Breast epithelium (tissue), 4 donors: ENCODE measurements around the gene PLCH2. TPM values are rescaled to one million over a fixed set of nuclear protein-coding genes. Genes with fewer than 3 reads are reported as not detected.
A peak's percentile ranks its signal among the peaks of the same experiment; 100 is the strongest.

Experiments
- DNase-seq, 2 donors: peaks; one replicate each; pipeline ENCODE4 v3.0.0-alpha.2; 2019; ENCODE audit warnings: low spot score in 2 of 2
- H3K27ac ChIP-seq, 2 donors: fragments of 200-600 bp; sonication (generic) in 1 of 2; one replicate each; pipeline ENCODE4 v1.5.1; 2016 to 2019; ENCODE audit warnings: mild to moderate bottlenecking in 1 of 2
- H3K27me3 ChIP-seq, 2 donors: fragments of 200-600 bp; sonication (generic) in 1 of 2; one replicate each; pipeline versions ENCODE4 v1.5.1 to v1.6.0; 2017 to 2019; ENCODE audit warnings: control low read depth in 1 of 2, mild to moderate bottlenecking in 1 of 2
- H3K36me3 ChIP-seq: fragments of 200-600 bp; one replicate; pipeline ENCODE4 v1.5.1; 2019
- H3K4me1 ChIP-seq, 2 donors: fragments of 200-600 bp; sonication (generic); one replicate each; pipeline ENCODE4 v1.5.1; 2016 to 2019; ENCODE audit warnings: control low read depth in 1 of 2
- H3K4me3 ChIP-seq, 3 donors: fragments of 200-600 bp; sonication (generic); 1 replicate in 2 of 3; 2 replicates in 1 of 3; pipeline ENCODE4 v1.5.1; 2016 to 2019; ENCODE audit warnings: mild to moderate bottlenecking in 3 of 3, moderate library complexity in 2 of 3
- H3K9me3 ChIP-seq, 2 donors: fragments of 200-600 bp; sonication (generic) in 1 of 2; one replicate each; pipeline ENCODE4 v1.5.1; 2016 to 2019; ENCODE audit warnings: control low read depth in 1 of 2
- CTCF ChIP-seq, 3 donors: fragments of 450-650 bp; IDR thresholded peaks; one replicate each; pipeline ENCODE4 v1.5.1; 2016 to 2017; ENCODE audit warnings: antibody characterized with exemption in 3 of 3, mild to moderate bottlenecking in 3 of 3, moderate library complexity in 3 of 3
- POLR2A ChIP-seq: fragments of 450-650 bp; IDR thresholded peaks from one replicate; pipeline ENCODE4 v1.6.1; 2016; ENCODE audit warnings: antibody characterized with exemption, mild to moderate bottlenecking, moderate library complexity
- POLR2AphosphoS5 ChIP-seq, 3 donors: sonication (generic); formaldehyde crosslinking; IDR thresholded peaks; one replicate each; pipeline ENCODE4 v1.6.1; 2017; ENCODE audit warnings: antibody characterized with exemption in 3 of 3
- intact Hi-C: fragments of 100-400 bp; cut with DNase I; formaldehyde crosslinking; loops from one replicate; pipeline ENCODE4 v1.15.1; 2023; ENCODE audit warnings: low total_unique reads
- total RNA-seq, 3 donors: library from RNA; depleted of rRNA; stranded (reverse); fragments of >200 nt; gene quantifications; one replicate each; pipeline ENCODE4 v1.1.0, GENCODE V29; 2016

PLCH2 gene
- total RNA-seq, 3 donors from 2014 or later: 0.16 to 12.0 (median 10.2) TPM

- TF ChIP-seq CTCF (IDR thresholded peaks at IDR 0.05): no peak
- no peak for TF ChIP-seq POLR2A
- no peak for TF ChIP-seq POLR2AphosphoS5 (IDR thresholded peaks at IDR 0.05)
- no peak for DNase-seq
- Histone ChIP-seq H3K4me3 (no peak overlapping the region), H3K36me3 (no peaks in the 10 kb centered on the region), H3K9me3 (no peaks in the 10 kb centered on the region), H3K27me3 (no peaks in the 10 kb centered on the region), H3K27ac (peak overlapping the region; percentile 40 to 80), H3K4me1 (peaks cover 0 to 21% of the 10 kb centered on the region in 2 donors)
- intact Hi-C loops: no loop called here
Measured at GRCh38 chr1:2481885-2482284, 5.8 kb downstream of the PLCH2 start.

GRCh38 chr1:2482588-2482987, 6.5 kb downstream of the PLCH2 start:
- DNase-seq: no peak
- Histone ChIP-seq H3K27ac (no peak overlapping the region), H3K36me3 (no peaks in the 10 kb centered on the region), H3K27me3 (no peaks in the 10 kb centered on the region), H3K9me3 (no peaks in the 10 kb centered on the region), H3K4me3 (no peak overlapping the region), H3K4me1 (peaks cover 0 to 21% of the 10 kb centered on the region in 2 donors)
- intact Hi-C loops: no loop called here
- no peak for TF ChIP-seq CTCF (IDR thresholded peaks at IDR 0.05)

- Histone ChIP-seq H3K27me3 (no peaks in the 10 kb centered on the region), H3K4me1 (peaks cover 0 to 21% of the 10 kb centered on the region in 2 donors), H3K36me3 (no peaks in the 10 kb centered on the region), H3K27ac (no peak overlapping the region), H3K4me3 (no peak overlapping the region), H3K9me3 (no peaks in the 10 kb centered on the region)
- no peak for DNase-seq
- intact Hi-C loops: no loop called here
- TF ChIP-seq POLR2A (no peak), CTCF (IDR thresholded peaks at IDR 0.05) (no peak), POLR2AphosphoS5 (IDR thresholded peaks at IDR 0.05) (no peak)
Measured at GRCh38 chr1:2483026-2483425, 6.9 kb downstream of the PLCH2 start.

DNA sequence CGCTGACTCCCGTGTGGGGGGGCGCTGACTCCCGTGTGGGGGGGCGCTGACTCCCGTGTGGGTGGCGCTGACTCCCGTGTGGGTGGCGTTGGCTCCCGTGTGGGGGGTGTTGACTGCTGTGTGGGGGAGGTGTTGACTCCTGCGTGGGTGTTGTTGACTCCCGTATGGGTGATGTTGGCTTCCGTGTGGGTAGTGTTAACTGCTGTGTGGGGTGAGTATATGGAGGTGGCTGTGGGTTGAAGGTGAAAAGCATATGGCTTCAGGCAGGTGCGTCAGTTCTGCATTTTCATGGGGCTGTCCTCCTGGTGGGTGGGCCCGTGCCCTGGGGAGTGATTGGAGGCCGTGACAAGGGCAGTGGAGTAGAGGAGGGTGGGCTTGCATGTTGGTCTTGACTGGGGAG, 7.9 kb downstream of the PLCH2 start:
- Histone ChIP-seq H3K4me3 (no peak overlapping the region), H3K36me3 (no peaks in the 10 kb centered on the region), H3K4me1 (peaks cover 0 to 21% of the 10 kb centered on the region in 2 donors), H3K27ac (no peak overlapping the region), H3K9me3 (no peaks in the 10 kb centered on the region), H3K27me3 (no peaks in the 10 kb centered on the region)
- intact Hi-C loops: no loop called here
- DNase-seq: no peak
- TF ChIP-seq POLR2A: no peak
- TF ChIP-seq POLR2AphosphoS5 (IDR thresholded peaks at IDR 0.05): no peak
- TF ChIP-seq CTCF (IDR thresholded peaks at IDR 0.05): no peak

DNA sequence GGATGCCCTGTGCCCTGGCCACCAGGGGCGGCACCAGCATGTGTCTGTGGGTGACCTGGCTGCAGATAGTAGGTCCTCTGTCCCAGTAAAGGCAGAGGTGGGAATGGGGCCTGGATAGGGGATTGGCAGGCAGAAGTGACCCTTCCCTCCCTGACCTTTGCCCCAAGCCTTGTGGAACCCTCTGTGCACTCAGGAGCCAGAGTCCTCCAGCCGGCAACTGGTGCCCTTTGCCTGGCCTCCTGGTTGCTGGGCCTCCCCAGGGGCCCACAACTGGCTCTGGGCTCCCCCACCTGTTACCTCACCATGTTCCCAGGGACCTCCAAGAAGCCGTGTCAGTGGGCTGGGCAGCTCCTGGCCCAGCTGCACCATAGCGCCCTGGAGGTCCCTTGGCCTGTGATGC, 10.0 kb downstream of the PLCH2 start:
- Histone ChIP-seq H3K27me3 (no peaks in the 10 kb centered on the region), H3K4me1 (peaks cover 0 to 8% of the 10 kb centered on the region in 2 donors), H3K9me3 (no peaks in the 10 kb centered on the region), H3K4me3 (no peak overlapping the region), H3K36me3 (no peaks in the 10 kb centered on the region), H3K27ac (no peak overlapping the region)
- intact Hi-C loops: no loop called here
- no peak for DNase-seq
- TF ChIP-seq POLR2A: no peak
- TF ChIP-seq POLR2AphosphoS5 (IDR thresholded peaks at IDR 0.05): no peak
- no peak for TF ChIP-seq CTCF (IDR thresholded peaks at IDR 0.05)
